A549 (cell line): Measurements from ENCODE around the gene CETN2.
"Not testable (repeated sequence)": the region's sequence is repeated elsewhere in the genome, so short reads cannot be mapped to it uniquely, and the experiment has no call there.

Experiments used
- CBX2 ChIP-seq: fragments of 200-600 bp; sonication (generic); IDR thresholded peaks from 2 replicates; pipeline ENCODE4 v1.6.1; 2016; ENCODE audit warnings: low read depth, mild to moderate bottlenecking, borderline replicate concordance
- CHD2 ChIP-seq: fragments of 150-350 bp; IDR thresholded peaks from 2 replicates; pipeline ENCODE4 v1.6.1; 2014; ENCODE audit warnings: low read length; ENCODE audit not compliant: partially characterized antibody
- CHD4 ChIP-seq: fragments of 200-600 bp; sonication (generic); IDR thresholded peaks from 2 replicates; pipeline ENCODE4 v1.6.1; 2016; ENCODE audit warnings: antibody characterized with exemption, mild to moderate bottlenecking, borderline replicate concordance
- MAFK ChIP-seq: fragments of 450-650 bp; IDR thresholded peaks from 2 replicates; pipeline ENCODE4 v1.6.1; 2014; ENCODE audit not compliant: partially characterized antibody
- NFE2L2 ChIP-seq: fragments of 150-350 bp; conservative IDR thresholded peaks from 2 replicates; pipeline ENCODE4 v1.6.1; 2014; ENCODE audit warnings: low read length
- NPAS2 ChIP-seq: fragments of 250-450 bp; sonication (Bioruptor Pico); IDR thresholded peaks from 2 replicates; pipeline ENCODE4 v1.8.0; 2022; ENCODE audit warnings: mild to moderate bottlenecking, moderate library complexity, borderline replicate concordance
- POLR2A ChIP-seq: IDR thresholded peaks from 2 replicates; pipeline ENCODE4 v1.6.1; 2012; ENCODE audit warnings: mild to moderate bottlenecking, low read length
- RAD21 ChIP-seq, 2 experiments: fragments of >200 bp in 1 of 2; sonication (Bioruptor Twin) in 1 of 2; formaldehyde crosslinking in 1 of 2; IDR thresholded peaks in 1 of 2; conservative IDR thresholded peaks in 1 of 2; 2 replicates in 1 of 2; 3 replicates in 1 of 2; pipeline ENCODE4 v1.6.1; 2012 to 2018; ENCODE audit warnings: inconsistent platforms in 1 of 2
- RCOR1 ChIP-seq: fragments of 150-350 bp; IDR thresholded peaks from 2 replicates; pipeline ENCODE4 v1.6.1; 2014; ENCODE audit warnings: antibody characterized with exemption, low read length, low read depth
- RNF2 ChIP-seq: fragments of 200-600 bp; sonication (generic); IDR thresholded peaks from 2 replicates; pipeline ENCODE4 v1.6.1; 2016; ENCODE audit warnings: low read depth, mild to moderate bottlenecking, antibody characterized with exemption, moderate library complexity, borderline replicate concordance
- SMC3 ChIP-seq: fragments of >200 bp; sonication (Bioruptor Twin); formaldehyde crosslinking; IDR thresholded peaks from 3 replicates; pipeline ENCODE4 v1.6.1; 2018; ENCODE audit warnings: inconsistent platforms
- TP53 ChIP-seq: fragments of 250-450 bp; sonication (Bioruptor Pico); IDR thresholded peaks from 2 replicates; pipeline ENCODE4 v1.5.0; 2021; ENCODE audit warnings: mild to moderate bottlenecking, moderate library complexity
- TF ChIP-seq, protein P1 (sequence below): fragments of 450-650 bp; IDR thresholded peaks from 2 replicates; pipeline ENCODE4 v1.6.1; 2014; ENCODE audit warnings: antibody characterized with exemption
- TF ChIP-seq, protein P2 (sequence below): fragments of >200 bp; sonication (Bioruptor Twin); formaldehyde crosslinking; IDR thresholded peaks from 3 replicates; pipeline ENCODE4 v1.5.1; 2016

DNA sequence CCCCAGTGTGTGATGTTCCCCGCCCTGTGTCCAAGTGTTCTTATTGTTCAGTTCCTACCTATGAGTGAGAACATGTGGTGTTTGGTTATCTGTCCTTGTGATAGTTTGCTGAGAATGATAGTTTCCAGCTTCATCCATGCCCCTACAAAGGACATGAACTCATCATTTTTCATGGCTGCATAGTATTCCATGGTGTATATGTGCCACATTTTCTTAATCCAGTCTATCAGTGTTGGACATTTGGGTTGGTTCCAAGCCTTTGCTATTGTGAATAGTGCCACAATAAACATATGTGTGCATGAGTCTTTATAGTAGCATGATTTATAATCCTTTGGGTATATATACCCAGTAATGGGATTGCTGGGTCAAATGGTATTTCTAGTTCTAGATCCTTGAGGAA lies 4.9 kb upstream of the CETN2 start:
- TF ChIP-seq MAFK; RNF2; POLR2A; RCOR1; NPAS2 (CRISPR knock-in tag); RAD21 (conservative IDR thresholded peaks at IDR 0.05 in 1 of 2, IDR thresholded peaks at IDR 0.05 in 1 of 2); TP53 (CRISPR knock-in tag); CHD4; NFE2L2; CBX2; SMC3; CHD2: not testable (repeated sequence)
- TF ChIP-seq, protein P1, sequence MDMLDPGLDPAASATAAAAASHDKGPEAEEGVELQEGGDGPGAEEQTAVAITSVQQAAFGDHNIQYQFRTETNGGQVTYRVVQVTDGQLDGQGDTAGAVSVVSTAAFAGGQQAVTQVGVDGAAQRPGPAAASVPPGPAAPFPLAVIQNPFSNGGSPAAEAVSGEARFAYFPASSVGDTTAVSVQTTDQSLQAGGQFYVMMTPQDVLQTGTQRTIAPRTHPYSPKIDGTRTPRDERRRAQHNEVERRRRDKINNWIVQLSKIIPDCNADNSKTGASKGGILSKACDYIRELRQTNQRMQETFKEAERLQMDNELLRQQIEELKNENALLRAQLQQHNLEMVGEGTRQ = not testable (repeated sequence)
- TF ChIP-seq, protein P2, sequence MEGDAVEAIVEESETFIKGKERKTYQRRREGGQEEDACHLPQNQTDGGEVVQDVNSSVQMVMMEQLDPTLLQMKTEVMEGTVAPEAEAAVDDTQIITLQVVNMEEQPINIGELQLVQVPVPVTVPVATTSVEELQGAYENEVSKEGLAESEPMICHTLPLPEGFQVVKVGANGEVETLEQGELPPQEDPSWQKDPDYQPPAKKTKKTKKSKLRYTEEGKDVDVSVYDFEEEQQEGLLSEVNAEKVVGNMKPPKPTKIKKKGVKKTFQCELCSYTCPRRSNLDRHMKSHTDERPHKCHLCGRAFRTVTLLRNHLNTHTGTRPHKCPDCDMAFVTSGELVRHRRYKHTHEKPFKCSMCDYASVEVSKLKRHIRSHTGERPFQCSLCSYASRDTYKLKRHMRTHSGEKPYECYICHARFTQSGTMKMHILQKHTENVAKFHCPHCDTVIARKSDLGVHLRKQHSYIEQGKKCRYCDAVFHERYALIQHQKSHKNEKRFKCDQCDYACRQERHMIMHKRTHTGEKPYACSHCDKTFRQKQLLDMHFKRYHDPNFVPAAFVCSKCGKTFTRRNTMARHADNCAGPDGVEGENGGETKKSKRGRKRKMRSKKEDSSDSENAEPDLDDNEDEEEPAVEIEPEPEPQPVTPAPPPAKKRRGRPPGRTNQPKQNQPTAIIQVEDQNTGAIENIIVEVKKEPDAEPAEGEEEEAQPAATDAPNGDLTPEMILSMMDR = not testable (repeated sequence)
